CD8-positive, alpha-beta memory T cell (primary cell): ENCODE measurements around the gene CDH3. TPM values are rescaled to one million over a fixed set of nuclear protein-coding genes. Genes with fewer than 3 reads are reported as not detected.

Experiments
- CTCF ChIA-PET: fragments of 350-600 bp; sonication (Branson Sonifier 250); formaldehyde crosslinking; loops from one replicate; lab custom pipeline; 2021; ENCODE audit warnings: antibody characterized with exemption; lab: Charles Lee
- POLR2A ChIA-PET: fragments of 350-600 bp; sonication (Branson Sonifier 250); formaldehyde crosslinking; loops from one replicate; lab custom pipeline; 2021; ENCODE audit warnings: antibody characterized with exemption; lab: Charles Lee
- DNase-seq, 5 donors: peaks; one replicate each; pipeline versions ENCODE4 v3.0.0 to v3.0.0-alpha.2; 2020 to 2022; ENCODE audit warnings: mixed read lengths in 1 of 5
- H3K27ac ChIP-seq: one replicate; pipeline ENCODE4 v1.7.0; 2013; ENCODE audit warnings: low read depth, mild to moderate bottlenecking, low read length, moderate library complexity
- H3K27me3 ChIP-seq: 2 replicates; pipeline ENCODE4 v1.7.0; 2013; ENCODE audit warnings: low read length, mild to moderate bottlenecking; ENCODE audit not compliant: insufficient read depth, poor library complexity, severe bottlenecking
- H3K36me3 ChIP-seq: 2 replicates; pipeline ENCODE4 v1.7.0; 2013; ENCODE audit warnings: mild to moderate bottlenecking, low read length, moderate library complexity; ENCODE audit not compliant: insufficient read depth
- H3K4me1 ChIP-seq: 2 replicates; pipeline ENCODE4 v1.7.0; 2013; ENCODE audit warnings: mild to moderate bottlenecking, low read length, moderate library complexity; ENCODE audit not compliant: insufficient read depth
- H3K4me3 ChIP-seq: 2 replicates; pipeline ENCODE4 v1.7.0; 2013; ENCODE audit warnings: mild to moderate bottlenecking, low read length
- H3K9me3 ChIP-seq: 2 replicates; pipeline ENCODE4 v1.7.0; 2013; ENCODE audit warnings: mild to moderate bottlenecking, low read length
- H3K27ac Mint-ChIP-seq, 8 donors: one replicate each; pipeline ENCODE4 v1.8.0; 2020 to 2021; ENCODE audit warnings: mixed read lengths in 8 of 8, mild to moderate bottlenecking in 6 of 8, inconsistent platforms in 3 of 8, moderate library complexity in 3 of 8
- H3K27me3 Mint-ChIP-seq, 2 donors: one replicate each; pipeline ENCODE4 v1.8.0; 2020 to 2021; ENCODE audit warnings: mixed read lengths in 2 of 2, mild to moderate bottlenecking in 1 of 2, moderate library complexity in 1 of 2
- H3K36me3 Mint-ChIP-seq, 3 donors: one replicate each; pipeline ENCODE4 v1.8.0; 2020 to 2021; ENCODE audit warnings: mixed read lengths in 3 of 3, inconsistent platforms in 1 of 3, mild to moderate bottlenecking in 1 of 3
- H3K4me1 Mint-ChIP-seq, 3 donors: one replicate each; pipeline ENCODE4 v1.8.0; 2020 to 2021; ENCODE audit warnings: mixed read lengths in 3 of 3, inconsistent platforms in 1 of 3, mild to moderate bottlenecking in 1 of 3
- H3K4me3 Mint-ChIP-seq, 7 donors: one replicate each; pipeline ENCODE4 v1.8.0; 2020 to 2021; ENCODE audit warnings: mixed read lengths in 7 of 7, mild to moderate bottlenecking in 6 of 7, moderate library complexity in 4 of 7, inconsistent platforms in 2 of 7
- H3K9me3 Mint-ChIP-seq, 5 donors: one replicate each; pipeline ENCODE4 v1.8.0; 2020 to 2022; ENCODE audit warnings: mixed read lengths in 5 of 5, mild to moderate bottlenecking in 3 of 5, moderate library complexity in 2 of 5, inconsistent platforms in 1 of 5
- polyA plus RNA-seq: library from polyadenylated mRNA; unstranded; fragments of 300-500 nt; fragmentation: Illumina TruSeq; gene quantifications from one replicate; pipeline ENCODE4 v1.2.3, GENCODE V29; 2021
- total RNA-seq, 2 experiments: library from RNA; stranded (reverse); gene quantifications; one replicate each; pipeline ENCODE4 v1.2.3, GENCODE V29; 2021

The CDH3 gene
- total and polyA plus RNA-seq, 3 experiments from 2014 or later = 0.14 TPM; not detected in 2

- no peaks in the 10 kb centered on the region for H3K27me3 ChIP-seq
- H3K4me3 ChIP-seq = no peak overlapping the region
- H3K4me1 ChIP-seq = no peaks in the 10 kb centered on the region
- H3K27ac ChIP-seq = no peak overlapping the region
- Mint-ChIP-seq H3K36me3 (peaks cover 0 to 2% (median 0%) of the 10 kb centered on the region in 3 donors), H3K9me3 (no peaks in the 10 kb centered on the region), H3K27me3 (peaks cover 34 to 43% of the 10 kb centered on the region in 2 donors), H3K27ac (peak overlapping the region in 1 of 8 donors; percentile 70), H3K4me1 (peaks cover 5 to 14% (median 5%) of the 10 kb centered on the region in 3 donors), H3K4me3 (peak overlapping the region in 4 of 7 donors; percentile 41 to 73 (median 58))
- ChIA-PET POLR2A (no interaction called here), CTCF (no interaction called here)
- H3K36me3 ChIP-seq = no peaks in the 10 kb centered on the region
- no peaks in the 10 kb centered on the region for H3K9me3 ChIP-seq
- no peak for DNase-seq
Measured at GRCh38 chr16:68737730-68738629, 92.9 kb downstream of the CDH3 start.

GRCh38 chr16:68739964-68740627 lies 95.0 kb downstream of the CDH3 start:
- no peak overlapping the region for H3K4me3 ChIP-seq
- Mint-ChIP-seq H3K4me1 (peaks cover 5 to 14% (median 5%) of the 10 kb centered on the region in 3 donors), H3K27me3 (peaks cover 18 to 39% of the 10 kb centered on the region in 2 donors), H3K4me3 (peak overlapping the region in 1 of 7 donors; percentile 5), H3K36me3 (peaks cover 0 to 2% (median 0%) of the 10 kb centered on the region in 3 donors), H3K9me3 (no peaks in the 10 kb centered on the region), H3K27ac (peak overlapping the region in 2 of 8 donors; percentile 5 to 6)
- CTCF ChIA-PET = no interaction called here
- H3K27ac ChIP-seq = peak overlapping the region; percentile 24
- H3K4me1 ChIP-seq = no peaks in the 10 kb centered on the region
- POLR2A ChIA-PET = no interaction called here
- H3K9me3 ChIP-seq = no peaks in the 10 kb centered on the region
- no peak for DNase-seq
- H3K27me3 ChIP-seq = no peaks in the 10 kb centered on the region
- H3K36me3 ChIP-seq = no peaks in the 10 kb centered on the region

GRCh38 chr16:68740628-68741346 lies 95.7 kb downstream of the CDH3 start:
- no peak overlapping the region for H3K4me3 ChIP-seq
- POLR2A ChIA-PET = no interaction called here
- H3K9me3 ChIP-seq = no peaks in the 10 kb centered on the region
- Mint-ChIP-seq H3K4me3 (no peak overlapping the region), H3K27ac (no peak overlapping the region), H3K36me3 (peaks cover 0 to 2% (median 0%) of the 10 kb centered on the region in 3 donors), H3K4me1 (peaks cover 5 to 14% (median 5%) of the 10 kb centered on the region in 3 donors), H3K9me3 (no peaks in the 10 kb centered on the region), H3K27me3 (peaks cover 18 to 37% of the 10 kb centered on the region in 2 donors)
- H3K4me1 ChIP-seq = no peaks in the 10 kb centered on the region
- no peaks in the 10 kb centered on the region for H3K36me3 ChIP-seq
- no peak for DNase-seq
- H3K27ac ChIP-seq = peak overlapping the region; percentile 24
- CTCF ChIA-PET = no interaction called here
- no peaks in the 10 kb centered on the region for H3K27me3 ChIP-seq

- Mint-ChIP-seq H3K4me1 (peaks cover 0 to 2% (median 0%) of the 10 kb centered on the region in 3 donors), H3K4me3 (no peak overlapping the region), H3K9me3 (no peaks in the 10 kb centered on the region), H3K27ac (no peak overlapping the region), H3K36me3 (peaks cover 0 to under 1% (median 0%) of the 10 kb centered on the region in 3 donors), H3K27me3 (peaks cover 5 to 17% of the 10 kb centered on the region in 2 donors)
- H3K27me3 ChIP-seq = no peaks in the 10 kb centered on the region
- POLR2A ChIA-PET = no interaction called here
- CTCF ChIA-PET = no interaction called here
- no peak for DNase-seq
- no peak overlapping the region for H3K27ac ChIP-seq
- H3K4me3 ChIP-seq = no peak overlapping the region
- H3K36me3 ChIP-seq = no peaks in the 10 kb centered on the region
- H3K4me1 ChIP-seq = no peaks in the 10 kb centered on the region
- H3K9me3 ChIP-seq = no peaks in the 10 kb centered on the region
Measured at GRCh38 chr16:68743664-68744063, 98.6 kb downstream of the CDH3 start.

- H3K36me3 ChIP-seq = no peaks in the 10 kb centered on the region
- no peaks in the 10 kb centered on the region for H3K27me3 ChIP-seq
- Mint-ChIP-seq H3K4me1 (peaks cover 0 to 2% (median 0%) of the 10 kb centered on the region in 3 donors), H3K9me3 (no peaks in the 10 kb centered on the region), H3K27ac (peak overlapping the region in 1 of 8 donors; percentile 17), H3K36me3 (no peaks in the 10 kb centered on the region), H3K27me3 (peaks cover 5 to 16% of the 10 kb centered on the region in 2 donors), H3K4me3 (no peak overlapping the region)
- H3K27ac ChIP-seq = no peak overlapping the region
- POLR2A ChIA-PET = no interaction called here
- CTCF ChIA-PET = no interaction called here
- no peak for DNase-seq
- no peak overlapping the region for H3K4me3 ChIP-seq
- no peaks in the 10 kb centered on the region for H3K9me3 ChIP-seq
- H3K4me1 ChIP-seq = no peaks in the 10 kb centered on the region
Measured at GRCh38 chr16:68744744-68745280, 99.7 kb downstream of the CDH3 start.

GRCh38 chr16:68746951-68747350 lies 101.8 kb downstream of the CDH3 start:
- Histone ChIP-seq H3K27me3 (no peaks in the 10 kb centered on the region), H3K4me1 (peaks cover 1% of the 10 kb centered on the region), H3K27ac (no peak overlapping the region), H3K4me3 (no peak overlapping the region), H3K36me3 (no peaks in the 10 kb centered on the region), H3K9me3 (no peaks in the 10 kb centered on the region)
- Mint-ChIP-seq H3K27me3 (peaks cover 4 to 7% of the 10 kb centered on the region in 2 donors), H3K27ac (no peak overlapping the region), H3K4me3 (no peak overlapping the region), H3K4me1 (peaks cover 0 to under 1% (median under 1%) of the 10 kb centered on the region in 3 donors), H3K9me3 (no peaks in the 10 kb centered on the region), H3K36me3 (no peaks in the 10 kb centered on the region)
- ChIA-PET POLR2A (no interaction called here), CTCF (no interaction called here)
- DNase-seq = no peak

GRCh38 chr16:68749432-68749831 lies 104.3 kb downstream of the CDH3 start:
- no peak overlapping the region for H3K4me3 ChIP-seq
- H3K4me1 Mint-ChIP-seq = peaks cover 10 to 19% (median 14%) of the 10 kb centered on the region in 3 donors
- H3K4me3 Mint-ChIP-seq = no peak overlapping the region
- H3K27ac ChIP-seq = no peak overlapping the region
- peaks cover 2 to 4% of the 10 kb centered on the region in 2 donors for H3K27me3 Mint-ChIP-seq
- no peaks in the 10 kb centered on the region for H3K36me3 ChIP-seq
- no peaks in the 10 kb centered on the region for H3K9me3 ChIP-seq
- no peaks in the 10 kb centered on the region for H3K9me3 Mint-ChIP-seq
- H3K36me3 Mint-ChIP-seq = no peaks in the 10 kb centered on the region
- H3K27me3 ChIP-seq = no peaks in the 10 kb centered on the region
- POLR2A ChIA-PET = no interaction called here
- CTCF ChIA-PET = no interaction called here
- peaks cover 10% of the 10 kb centered on the region for H3K4me1 ChIP-seq
- H3K27ac Mint-ChIP-seq = no peak overlapping the region
- DNase-seq = no peak
